COLO668 (cell line): ENCODE results near the gene AGAP1.

Source experiments
- DNase-seq: peaks from one replicate; lab custom pipeline; 2025; ENCODE audit not compliant: unreplicated experiment; lab: John Stamatoyannopoulos, UW

AGAP1 gene

DNA sequence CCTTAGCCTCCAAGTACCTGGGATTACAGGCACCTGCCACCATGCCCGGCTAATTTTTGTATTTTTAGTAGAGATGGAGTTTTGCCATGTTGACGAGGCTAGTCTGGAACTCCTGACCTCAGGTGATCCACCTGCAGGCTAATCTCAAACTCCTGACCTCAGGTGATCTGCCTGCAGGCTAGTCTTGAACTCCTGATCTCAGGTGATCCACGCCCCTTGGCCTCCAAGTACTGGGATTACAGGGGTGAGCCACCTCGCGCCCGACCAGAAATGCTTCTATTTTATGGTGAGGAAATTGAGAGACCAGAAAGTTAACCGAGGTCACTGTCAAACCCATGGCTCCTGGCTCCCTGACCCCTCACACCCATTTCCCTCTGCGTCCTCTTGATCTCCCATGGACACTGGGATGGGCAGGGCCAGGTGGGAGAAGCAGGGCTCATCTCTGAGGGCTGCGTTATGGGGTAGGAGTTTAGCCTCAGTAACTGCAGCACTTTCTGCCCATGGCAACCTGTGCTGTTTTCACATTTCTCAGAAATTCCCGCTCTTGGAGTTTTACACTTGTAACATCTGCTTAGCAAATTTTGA, 210.0 kb downstream of the AGAP1 start:
- no peak for DNase-seq

GRCh38 chr2:235705296-235705695, 211.5 kb downstream of the AGAP1 start:
- no peak for DNase-seq

DNA sequence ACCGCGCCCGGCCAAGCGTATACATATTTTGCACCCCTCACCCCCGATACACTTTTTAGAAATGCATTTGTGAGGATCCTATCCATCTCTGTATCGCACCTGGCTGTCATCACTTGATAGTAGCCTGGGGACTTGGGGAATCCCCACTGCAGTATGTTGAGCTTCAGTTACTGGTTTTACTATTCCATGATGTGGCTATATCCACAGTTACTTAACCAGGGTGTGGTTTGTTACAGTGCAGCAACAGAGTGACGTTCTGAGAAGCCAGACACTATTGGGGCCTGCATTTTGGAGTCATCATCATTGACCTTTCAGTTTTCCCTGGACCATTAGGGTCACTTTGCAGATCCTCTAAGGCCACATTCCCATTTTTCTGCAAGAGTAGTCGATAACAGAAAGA, 212.7 kb downstream of the AGAP1 start:
- peak; percentile 19 for DNase-seq

GRCh38 chr2:235707411-235708096, 213.7 kb downstream of the AGAP1 start:
- DNase-seq, result no peak

DNA sequence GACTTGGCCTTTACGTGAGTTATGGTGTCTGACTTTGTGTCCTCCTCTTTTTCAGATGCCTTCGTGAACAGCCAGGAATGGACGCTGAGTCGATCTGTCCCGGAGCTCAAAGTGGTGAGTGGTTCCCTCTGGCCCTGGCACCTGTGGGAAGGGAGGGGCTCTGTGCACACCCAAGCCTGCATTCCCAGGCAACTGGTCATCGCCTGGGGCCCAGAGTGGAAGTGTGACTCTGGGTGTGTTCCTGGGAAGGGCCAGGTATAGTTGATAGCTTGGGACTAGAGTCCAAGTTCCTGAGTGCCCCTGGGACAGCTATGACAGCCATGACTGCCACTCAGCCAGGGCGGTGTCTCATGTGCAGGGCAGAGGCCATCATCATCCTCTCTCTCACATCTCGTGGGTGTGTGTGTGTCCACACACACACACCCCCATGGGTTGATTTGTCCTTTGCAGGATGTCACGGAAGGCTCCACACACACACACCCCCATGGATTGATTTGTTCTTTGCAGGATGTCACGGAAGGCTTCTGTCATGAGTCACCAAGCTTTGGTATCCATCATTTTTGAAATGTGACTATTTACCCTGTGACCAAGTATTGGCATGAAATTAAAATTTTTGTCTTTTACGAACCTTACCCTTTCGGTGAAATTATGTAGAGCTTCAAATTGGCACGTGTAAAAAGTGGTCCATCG, 215.4 kb downstream of the AGAP1 start:
- no peak for DNase-seq

DNA sequence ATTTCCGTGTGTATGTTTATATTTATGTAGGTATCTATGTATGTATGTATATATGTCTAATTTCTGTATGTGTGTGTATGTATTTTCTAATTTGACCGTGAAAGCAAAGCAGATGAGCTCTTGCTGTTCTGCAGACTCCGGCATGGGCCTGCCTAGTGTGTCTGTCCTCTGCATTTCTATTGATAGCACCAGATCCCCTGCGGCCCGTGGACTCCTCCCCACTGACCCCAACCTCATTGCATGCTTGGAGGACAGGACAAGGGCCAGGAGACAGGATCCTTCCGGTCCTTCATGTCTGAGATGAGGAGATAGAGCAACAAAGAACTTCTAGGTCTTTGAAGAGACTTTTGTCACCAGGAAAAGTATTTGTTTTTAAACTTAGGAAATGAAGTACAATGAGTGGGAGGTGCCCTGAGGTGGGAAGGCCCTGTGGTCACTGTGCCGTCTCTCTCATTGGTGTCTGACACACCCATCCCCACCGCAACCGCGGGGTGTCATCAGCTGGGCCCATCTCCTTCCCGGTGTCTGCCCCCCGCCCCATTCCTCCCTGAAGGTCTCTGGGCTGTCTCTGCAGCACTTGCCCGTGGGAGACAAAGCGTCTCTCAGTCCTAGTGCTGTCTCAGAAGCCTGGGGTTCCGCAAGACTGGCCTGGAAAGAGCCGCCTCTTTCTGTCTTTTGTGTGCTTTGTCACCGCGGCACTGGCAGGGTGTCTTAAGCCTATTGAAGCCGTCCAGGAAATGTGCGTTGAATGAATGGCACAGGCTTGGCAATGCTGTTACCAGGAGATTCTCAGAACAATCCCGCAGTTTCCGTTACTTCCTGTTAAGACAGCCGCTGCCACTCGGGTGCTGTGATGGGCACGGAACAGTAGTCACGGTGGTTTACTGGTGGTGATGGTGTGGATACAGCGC, 216.4 kb downstream of the AGAP1 start:
- DNase-seq, result no peak

DNA sequence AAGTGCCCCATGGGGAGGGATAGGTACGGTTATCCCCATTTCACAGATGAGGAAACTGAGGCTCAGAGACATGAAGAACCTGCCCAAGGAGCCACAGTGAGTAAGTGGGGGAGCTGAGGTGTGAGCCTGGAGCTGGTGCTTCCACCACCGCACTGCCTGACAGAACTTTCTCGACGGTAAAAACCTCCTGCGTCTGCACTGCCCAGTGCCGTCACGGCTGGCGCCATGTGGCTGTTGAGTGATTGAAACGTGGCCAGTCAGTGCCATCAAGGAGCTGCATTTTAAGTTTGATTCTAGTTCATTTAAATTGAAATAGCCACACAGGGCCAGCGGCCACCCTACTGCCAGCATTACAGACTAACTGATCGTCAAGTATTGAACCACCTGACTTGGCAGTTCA, 217.1 kb downstream of the AGAP1 start:
- no peak for DNase-seq

GRCh38 chr2:235711527-235711926, 217.7 kb downstream of the AGAP1 start:
- DNase-seq, result no peak

DNA sequence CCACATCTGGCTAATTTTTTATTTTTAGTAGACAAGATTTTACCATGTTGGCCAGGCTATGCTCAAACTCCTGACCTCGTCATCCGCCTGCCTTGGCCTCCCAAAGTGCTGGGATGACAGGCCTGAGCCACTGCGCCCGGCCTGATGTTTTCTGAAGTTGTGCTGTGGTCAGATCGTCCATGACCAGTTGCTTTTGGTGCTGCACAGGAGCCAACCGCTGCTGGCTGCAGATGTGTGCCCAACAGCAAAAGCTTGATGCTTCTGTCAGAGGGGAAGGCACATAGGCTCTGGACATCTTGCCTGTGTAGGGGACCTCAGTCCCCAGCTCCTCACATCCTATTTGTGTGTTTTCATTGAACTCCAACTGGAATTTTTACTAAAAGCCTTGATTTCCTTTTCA, 218.3 kb downstream of the AGAP1 start:
- no peak for DNase-seq

DNA sequence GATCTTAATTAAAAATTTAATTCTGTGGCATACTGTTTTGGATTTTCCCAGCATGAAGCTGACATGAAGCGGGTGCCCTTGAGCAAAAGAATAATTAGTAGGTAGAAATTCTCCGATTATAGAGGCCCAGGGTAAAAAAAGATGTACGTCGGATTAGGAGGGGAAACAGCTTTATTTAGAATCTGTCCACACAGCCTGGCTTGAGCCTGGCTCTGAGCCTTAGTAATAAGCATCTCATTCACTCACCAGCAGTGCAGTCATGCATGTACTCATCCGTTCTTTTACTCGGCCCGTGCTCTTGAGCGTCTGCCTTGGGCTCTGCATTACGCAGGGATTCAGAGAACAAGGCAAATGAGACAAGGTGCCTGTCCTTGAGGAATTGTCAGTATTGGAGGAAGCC, 219.3 kb downstream of the AGAP1 start:
- no peak for DNase-seq

DNA sequence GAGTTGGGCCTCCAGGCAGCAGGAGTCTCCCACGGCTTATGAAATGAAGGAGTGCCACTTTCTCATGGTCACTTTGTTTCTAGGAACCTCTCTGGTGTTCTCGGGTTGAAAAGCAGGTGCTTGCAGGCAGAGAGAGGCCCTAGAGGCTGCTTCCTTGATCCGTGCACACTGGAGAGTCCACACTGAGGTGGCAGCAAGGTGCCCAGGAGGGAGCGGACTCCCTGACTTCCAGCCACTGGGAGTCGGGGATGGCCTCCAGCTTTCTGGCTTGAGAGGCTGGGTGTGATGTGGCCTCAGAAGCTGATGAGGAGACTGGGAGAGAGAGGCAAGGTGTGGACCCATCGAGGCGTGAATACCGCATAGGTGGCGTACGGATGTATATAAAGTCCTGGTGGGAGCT, 221.8 kb downstream of the AGAP1 start:
- no peak for DNase-seq

DNA sequence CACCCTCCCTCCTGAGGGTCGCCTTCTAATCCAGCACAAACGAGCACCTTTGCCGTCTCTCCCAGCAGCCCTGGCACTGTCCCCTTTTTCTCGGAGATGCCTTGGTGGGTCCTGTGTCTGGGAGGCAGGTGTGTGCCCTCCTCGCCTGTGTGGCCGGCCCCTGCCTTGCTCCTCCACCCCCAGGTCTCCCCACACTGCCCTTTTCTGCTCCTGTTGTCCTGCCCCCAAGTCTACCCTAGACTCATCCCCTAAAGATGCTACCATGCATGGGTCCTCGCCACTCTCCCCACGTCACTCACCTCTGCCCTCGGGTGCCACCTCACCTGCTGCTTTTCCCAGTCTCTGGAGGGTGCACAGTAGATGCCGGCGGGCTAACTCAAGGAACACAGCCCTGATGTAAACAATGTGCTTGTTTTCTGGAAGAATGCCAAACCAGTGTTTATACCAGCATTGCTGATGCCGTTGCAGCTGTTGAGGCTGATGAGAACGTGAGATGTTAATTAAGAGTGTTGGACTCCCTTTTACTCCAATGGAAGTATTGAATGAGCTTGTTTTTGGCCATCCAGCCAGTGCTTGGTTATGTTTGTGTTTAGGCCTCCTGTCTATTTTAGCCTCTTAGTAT, 223.1 kb downstream of the AGAP1 start:
- DNase-seq, result peak; percentile 77

DNA sequence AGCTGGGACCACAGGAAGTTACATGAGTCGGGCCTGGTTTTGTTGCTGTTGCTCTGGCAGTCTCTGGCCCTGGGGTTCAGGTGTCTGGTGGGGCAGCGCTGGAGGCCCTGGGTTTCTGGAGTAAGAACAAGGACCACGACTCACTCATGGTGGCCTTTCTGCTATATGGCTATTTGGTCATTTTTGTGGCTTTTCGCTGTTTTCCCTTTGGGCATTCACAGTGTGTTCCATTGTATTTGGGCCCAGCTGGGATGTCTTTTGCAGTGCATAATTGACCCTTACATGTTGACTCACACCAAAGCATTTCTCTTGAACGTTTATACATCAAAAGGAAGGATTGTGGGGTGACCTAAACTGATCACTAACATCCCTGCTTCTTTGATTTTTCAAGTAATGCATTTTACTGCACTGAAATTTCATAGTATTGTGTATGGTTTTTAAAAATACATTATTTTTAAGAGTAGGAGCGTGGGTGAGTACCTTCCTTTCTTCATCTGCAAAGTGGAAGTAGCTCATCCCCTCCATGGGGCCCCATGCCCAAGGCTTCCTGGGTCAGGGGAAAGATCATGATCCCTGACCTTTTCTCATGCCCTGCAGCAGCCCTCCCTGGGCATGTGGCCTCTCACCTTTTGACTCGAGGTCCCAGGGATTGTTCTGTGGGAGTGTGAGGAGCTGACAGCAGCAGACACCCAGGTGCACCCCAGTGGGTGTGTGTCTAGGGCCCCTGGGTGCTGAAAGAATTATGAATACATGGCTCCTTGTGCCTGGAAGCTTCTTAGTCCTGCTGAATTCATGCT, 225.5 kb downstream of the AGAP1 start:
- DNase-seq, result no peak

DNA sequence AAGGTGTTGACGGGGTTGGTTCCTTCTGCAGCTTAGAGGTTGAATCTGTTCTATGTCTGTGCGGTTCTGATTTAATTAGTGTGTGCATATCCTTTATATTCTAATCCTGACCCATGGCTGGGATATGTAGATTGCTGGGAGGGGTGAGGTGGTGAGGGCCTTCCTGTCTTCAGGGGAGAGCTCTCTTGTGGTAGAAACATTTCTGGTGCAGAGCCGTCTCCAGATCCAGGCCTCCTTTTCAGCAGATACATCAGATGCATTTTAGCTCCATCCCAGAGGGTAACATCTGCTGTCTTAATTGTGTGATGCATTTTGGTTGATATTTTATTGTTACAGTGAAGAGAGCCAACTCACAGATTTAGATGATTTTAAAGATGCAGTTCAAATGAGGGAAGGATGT, 227.8 kb downstream of the AGAP1 start:
- no peak for DNase-seq

GRCh38 chr2:235722869-235723268, 229.0 kb downstream of the AGAP1 start:
- no peak for DNase-seq

DNA sequence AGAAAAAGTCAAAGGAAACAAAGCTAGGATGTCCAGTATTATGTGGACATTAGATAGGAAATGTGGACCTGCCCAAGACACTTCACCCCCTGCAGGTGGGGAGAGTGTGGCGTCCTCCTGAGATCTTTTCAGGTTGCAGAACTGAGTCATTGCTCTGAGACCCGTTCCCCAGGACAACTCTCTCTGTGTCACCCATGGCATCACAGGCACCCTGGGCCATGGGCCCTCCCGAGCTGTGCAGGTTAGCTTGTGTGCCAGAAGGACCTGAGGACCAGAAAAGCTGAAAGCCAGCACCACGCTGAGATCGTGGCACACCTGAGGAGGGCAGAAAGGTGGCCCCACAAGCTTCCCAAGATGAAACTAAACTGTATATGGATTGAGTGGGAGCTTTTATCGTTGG, 229.5 kb downstream of the AGAP1 start:
- DNase-seq, result no peak

- DNase-seq, result no peak
Observed at GRCh38 chr2:235723811-235724465, 230.1 kb downstream of the AGAP1 start.

GRCh38 chr2:235725016-235725489, 231.2 kb downstream of the AGAP1 start:
- no peak for DNase-seq

DNA sequence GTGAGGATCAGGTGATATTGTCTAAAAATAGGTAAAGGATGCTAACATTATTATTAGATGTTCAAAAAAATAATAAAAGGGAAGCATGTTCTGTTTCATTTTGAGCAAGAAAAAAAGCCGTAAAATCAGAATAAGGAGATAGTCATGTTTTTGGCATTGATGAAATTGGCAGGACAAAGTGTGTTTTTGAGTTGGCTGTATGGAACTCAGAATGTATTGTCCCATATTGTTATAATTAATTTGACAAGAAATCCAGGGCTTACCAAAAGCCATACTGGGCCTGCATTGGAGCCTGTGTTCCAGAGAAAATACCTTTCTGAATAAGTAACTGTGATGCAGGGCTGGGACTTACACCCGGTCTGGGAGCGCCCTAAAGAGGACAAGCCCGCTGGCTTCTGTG, 232.0 kb downstream of the AGAP1 start:
- no peak for DNase-seq

GRCh38 chr2:235726554-235726953, 232.7 kb downstream of the AGAP1 start:
- DNase-seq, result no peak
